ENCODE measurements around the gene ACTR3. TPM values are rescaled to one million over a fixed set of nuclear protein-coding genes. Genes with fewer than 3 reads are reported as not detected.

The ACTR3 gene
- total RNA-seq, 2 experiments from 2014 or later, result 511 to 529 TPM

Other genes with a start within 250 kb of the ACTR3 start
- gene SLC35F5, start 133.4 kb upstream of the ACTR3 start, total RNA-seq, result 10 to 100 TPM; 28.1 to 28.7 TPM